NCI-H526 treated with DMSO at 0.1 percent for 48 hours (cell line): Measurements from ENCODE around the gene MIOX.

Experiments
- DNase-seq: peaks from one replicate; lab custom pipeline; 2025; lab: John Stamatoyannopoulos, UW

The MIOX gene

DNA sequence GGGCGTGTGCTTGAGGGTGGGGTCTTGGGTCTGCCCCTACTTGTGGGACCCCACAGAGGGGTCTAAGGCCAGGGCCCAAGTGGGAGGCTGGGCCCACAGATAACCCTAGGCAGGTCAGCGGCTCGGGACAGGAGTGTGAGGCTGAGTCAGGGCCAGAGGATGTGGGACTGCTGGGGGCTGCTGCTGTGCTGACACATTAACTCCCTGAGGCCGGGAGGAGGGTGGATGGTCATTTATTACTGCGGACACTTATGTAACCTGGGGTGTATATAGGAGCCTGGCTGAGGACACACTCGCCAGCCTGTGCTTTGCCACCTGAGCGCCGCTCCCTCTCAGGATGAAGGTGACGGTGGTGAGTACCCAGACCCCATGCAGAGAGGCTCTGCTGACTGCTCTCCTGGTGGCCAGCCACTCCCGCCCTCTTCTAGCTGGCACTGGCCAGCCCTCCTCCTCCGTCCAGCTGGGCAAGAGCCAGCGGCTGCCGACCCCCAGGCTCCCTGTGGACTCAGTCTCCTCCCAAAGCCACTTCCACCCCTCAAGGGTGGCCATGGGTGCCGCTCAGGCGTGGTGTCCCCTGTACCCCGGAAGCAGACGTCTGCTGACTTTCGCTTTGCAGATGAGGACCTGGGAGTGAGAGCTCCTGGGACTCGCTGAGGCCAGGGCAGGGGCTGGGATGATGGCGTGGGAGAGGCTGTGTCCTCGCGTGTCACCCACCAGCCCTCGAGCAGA, at the start of gene MIOX:
Gene MIOX (plus strand): TSS at position 299 of the 729 bp plus-strand sequence. CDS start 39 bp downstream, at position 338.
- DNase-seq = no peak

DNA sequence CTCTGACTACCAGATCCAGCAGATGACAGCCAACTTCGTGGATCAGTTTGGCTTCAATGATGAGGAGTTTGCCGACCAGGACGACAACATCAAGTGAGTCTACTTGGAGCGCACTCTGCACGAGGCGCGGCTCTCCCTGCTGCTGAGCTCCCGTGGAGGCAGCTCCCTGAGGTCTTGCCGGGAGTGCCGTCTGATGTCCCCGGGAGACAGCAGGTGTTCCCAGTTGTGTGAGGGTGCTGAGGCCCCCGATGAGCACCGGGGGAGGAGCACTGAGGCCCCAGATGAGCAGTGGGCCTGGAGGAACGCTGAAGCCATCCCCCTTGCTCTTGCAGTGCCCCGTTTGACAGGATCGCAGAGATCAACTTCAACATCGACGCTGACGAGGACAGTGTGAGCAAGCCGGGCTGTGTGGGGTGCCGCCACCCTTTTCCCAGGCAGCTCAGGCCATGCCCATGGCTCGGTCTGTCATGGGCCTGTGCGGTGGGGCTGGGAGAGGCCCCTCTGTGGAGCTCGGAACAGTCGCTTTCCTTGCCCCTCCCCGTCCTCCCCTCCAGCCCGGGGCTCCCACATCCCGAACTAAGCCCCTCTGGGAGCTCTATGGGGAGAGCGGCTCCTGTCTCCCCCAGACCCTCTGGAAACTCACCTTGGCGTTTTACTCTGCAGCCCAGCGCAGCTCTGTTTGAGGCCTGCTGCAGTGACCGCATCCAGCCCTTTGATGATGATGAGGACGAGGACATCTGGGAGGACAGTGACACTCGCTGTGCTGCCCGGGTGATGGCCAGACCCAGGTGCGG, 49.0 kb upstream of the MIOX start:
- DNase-seq = no peak

DNA sequence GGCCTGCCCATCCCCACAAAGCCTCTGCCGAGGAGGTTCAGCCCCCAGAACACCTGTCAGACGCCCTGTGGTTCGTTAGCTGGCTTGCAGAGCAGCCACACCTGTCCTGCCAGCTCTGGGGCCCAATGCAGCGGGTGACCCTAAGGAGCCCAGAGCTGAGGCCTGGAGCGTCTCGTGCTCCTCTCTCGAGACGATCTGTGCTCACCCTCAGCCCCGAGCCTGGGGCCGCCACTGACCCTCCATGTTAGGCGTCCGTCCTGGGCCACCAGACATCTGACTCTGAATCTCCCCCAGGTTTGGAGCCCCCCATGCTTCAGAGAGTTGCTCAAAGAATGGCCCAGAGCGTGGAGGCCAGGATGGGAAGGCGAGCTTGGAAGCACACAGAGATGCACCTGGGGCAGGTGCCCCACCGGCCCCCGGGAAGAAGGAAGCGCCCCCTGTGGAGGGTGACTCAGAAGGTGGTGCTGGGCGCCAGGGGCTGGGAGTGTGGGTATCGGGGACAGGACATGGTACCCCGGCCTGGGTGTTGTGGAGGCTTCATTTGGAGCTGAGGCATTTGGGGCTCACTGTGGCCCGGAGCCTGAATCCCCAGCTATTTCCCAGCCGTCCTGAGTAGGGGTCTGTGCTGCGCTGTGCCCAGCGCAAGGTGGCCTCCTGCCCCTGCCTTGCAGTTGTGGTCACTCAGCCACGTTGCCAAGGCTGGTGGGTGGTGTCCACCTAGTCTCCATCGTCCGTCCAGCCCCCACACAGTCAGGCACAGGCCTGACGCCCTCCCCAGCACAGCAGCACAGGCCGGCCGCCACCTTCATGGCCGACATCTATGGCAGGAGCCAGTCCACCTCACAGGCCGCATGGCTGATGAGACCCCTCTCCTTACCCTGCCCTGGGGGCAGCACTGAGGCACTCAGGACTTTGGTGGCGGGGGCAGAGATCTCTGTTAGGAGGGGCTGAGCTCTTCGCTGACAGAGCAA, 48.1 kb upstream of the MIOX start:
- no peak for DNase-seq

DNA sequence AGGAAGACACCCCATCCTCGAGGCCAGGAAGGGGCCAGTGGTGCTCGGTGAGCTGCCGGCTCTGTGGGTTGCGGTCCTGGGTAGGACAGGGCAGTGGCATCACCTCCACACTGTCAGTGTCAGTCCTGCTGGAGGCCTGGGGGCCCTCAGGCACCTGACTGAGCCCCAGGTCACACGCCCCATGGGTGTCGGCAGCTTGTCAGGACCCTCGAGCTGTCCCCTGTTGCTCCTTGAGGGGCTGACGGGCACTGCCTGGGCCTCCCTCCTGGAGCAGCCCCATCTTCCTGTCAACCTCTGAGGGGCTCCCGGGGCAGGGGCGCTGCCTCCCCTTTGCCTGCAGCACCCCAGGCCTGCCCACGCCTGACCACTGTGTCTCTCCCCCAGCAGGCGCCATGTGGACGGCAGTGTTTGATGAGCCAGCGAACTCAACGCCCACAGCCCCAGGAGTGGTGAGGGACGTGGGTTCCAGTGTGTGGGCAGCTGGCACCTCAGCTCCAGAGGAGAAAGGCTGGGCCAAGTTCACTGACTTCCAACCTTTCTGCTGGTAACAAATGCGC, 47.3 kb upstream of the MIOX start:
- no peak for DNase-seq

DNA sequence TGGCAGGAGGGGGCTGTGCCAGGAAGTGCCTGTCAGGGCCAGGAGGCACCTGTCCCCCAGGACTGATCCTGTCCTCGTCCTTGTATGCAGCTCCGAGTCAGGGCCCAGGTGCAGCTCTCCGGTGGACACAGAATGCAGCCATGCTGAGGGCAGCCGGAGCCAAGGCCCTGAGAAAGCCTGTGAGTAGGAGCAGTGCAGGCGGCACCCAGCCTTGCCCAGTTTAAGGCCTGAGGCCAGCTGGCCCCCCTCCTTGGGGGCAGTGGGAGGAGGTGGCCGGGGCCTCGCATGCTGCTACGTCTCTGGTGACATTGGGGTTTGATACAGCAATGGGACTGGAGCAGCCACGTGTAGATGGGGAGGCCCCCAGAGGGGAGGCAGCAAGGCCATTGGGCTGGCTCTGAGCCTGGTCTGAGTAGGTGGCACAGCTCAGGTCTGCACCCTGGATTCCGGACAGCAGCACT, 46.8 kb upstream of the MIOX start:
- no peak for DNase-seq

DNA sequence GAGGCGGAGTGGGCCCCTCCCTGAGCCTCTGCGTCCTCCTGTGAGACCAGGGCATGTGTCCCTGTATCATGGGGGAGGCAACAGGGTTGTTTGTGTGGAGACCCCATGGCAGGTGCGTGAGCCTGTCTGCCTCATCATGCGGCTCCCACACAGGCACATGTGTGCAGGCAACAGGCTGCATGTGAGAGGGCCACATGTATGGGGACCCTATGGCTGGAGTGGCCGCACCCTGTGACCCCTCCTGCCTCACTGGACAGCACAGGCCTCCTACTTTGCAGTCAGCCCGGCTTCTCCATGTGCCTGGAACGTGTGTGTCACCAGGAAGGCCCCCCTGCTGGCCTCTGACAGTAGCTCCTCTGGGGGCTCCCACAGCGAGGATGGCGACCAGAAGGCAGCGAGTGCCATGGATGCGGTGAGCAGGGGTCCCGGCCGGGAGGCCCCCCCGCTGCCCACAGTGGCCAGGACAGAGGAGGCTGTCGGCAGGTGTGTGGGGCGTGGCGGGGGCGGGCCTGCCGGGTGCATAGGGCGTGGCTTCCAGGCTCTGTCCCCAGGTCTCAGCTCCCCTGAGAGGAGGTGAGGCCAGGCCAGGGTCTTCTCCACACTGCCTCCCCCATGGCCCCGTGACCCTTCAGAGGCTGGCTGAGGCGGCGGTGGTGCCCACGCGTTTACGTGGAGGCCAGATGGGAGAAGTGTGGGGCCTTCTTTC, 46.0 kb upstream of the MIOX start:
- no peak for DNase-seq

DNA sequence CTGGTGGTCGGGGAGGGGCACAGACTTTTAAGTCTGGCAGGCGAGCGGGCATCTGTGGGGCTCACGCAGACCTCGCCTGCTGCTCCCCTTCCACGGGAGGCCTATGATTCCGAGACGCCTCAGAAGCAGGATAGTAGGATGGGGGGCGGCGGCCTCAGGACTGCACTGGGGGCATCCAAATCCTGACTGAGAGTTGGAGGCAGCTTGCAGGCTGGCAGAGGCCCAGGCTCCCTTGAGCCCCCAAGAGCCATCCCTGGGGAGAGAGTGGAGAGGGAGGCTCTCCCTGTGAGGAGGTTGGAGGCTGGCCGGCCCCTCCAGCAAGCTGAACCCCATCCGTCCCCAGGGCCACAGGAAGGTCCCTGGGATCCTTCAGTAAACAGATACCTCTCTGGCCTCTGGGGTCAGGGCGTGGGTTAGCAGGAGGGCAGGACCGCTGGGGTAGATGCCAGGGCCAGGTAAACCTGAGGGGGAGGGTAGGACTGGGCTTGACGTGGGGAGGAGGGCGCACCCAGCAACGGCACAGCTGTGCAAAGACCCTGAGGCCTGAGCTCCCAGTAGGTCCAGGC, 45.1 kb upstream of the MIOX start:
- no peak for DNase-seq

DNA sequence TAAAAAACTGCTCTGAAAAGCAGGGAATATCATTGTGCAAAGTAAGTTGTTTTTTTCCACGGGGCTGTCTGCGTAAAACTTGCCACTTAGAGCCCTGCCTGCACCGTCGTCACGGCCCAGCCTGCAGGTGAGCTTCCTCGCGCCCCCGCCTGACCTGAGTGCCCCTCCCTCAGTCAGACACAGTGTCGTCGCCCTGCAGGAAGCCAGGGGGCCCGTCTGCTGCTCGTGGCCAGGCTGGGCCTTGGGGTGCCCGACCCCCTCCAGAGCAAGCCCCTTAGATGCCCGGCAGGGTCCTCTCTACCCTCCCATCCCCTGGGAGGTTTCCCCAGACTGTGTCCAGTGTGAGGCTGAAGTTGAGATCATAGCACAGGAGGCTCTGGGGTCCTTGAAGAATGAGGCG, 43.5 kb upstream of the MIOX start:
- no peak for DNase-seq

DNA sequence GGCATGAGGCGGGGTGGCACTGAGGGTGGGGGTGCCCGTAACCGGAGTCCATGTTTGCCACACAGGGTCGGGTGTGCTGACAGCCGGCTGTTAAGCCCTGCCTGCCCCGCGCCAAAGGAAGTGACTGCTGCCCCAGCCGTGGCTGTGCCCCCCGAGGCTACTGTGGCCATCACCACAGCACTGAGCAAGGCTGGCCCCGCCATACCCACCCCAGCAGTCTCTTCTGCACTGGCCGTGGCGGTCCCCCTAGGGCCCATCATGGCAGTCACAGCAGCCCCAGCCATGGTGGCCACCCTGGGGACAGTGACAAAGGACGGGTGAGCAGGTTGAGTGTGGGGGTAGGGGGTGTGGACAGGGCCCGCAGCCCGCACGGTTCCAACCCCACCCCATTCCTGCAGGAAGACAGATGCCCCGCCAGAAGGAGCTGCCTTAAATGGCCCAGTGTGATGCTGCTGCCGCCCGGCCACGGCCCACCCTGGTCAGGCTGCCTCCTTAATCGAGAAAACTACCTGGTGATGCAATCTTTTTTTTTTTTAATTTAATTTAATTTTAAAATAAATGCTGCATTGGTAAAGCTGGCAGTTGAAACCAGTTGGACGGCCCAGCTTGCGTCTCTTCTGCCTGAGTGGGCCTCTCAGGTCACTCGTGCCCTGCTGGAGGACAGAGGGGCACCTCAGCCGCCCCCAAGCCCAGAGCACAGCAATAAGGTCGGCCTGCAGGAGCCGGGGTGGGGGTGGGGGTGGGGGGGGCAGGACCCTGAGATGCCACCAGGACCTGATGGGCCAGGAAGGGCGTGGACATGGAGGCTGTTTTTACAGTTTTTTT, 42.6 kb upstream of the MIOX start:
- DNase-seq = no peak

DNA sequence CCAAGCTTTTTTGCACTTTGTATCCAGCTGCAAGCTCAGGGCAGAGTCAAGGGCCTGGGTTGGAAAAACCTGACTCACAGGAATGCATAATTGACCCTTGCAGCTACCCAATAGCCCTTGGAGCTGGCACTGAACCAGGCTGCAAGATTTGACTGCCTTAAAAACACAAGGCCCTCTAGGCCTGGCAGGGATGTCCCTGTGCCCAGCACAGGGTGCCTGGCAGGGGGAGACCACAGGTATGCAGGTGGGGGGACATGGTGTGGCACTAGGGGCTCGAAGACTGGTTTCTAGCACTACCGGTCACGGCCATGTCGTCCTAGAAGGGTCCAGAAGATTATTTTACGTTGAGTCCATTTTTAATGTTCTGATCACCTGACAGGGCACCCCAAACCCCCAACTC, 42.0 kb upstream of the MIOX start:
- no peak for DNase-seq

DNA sequence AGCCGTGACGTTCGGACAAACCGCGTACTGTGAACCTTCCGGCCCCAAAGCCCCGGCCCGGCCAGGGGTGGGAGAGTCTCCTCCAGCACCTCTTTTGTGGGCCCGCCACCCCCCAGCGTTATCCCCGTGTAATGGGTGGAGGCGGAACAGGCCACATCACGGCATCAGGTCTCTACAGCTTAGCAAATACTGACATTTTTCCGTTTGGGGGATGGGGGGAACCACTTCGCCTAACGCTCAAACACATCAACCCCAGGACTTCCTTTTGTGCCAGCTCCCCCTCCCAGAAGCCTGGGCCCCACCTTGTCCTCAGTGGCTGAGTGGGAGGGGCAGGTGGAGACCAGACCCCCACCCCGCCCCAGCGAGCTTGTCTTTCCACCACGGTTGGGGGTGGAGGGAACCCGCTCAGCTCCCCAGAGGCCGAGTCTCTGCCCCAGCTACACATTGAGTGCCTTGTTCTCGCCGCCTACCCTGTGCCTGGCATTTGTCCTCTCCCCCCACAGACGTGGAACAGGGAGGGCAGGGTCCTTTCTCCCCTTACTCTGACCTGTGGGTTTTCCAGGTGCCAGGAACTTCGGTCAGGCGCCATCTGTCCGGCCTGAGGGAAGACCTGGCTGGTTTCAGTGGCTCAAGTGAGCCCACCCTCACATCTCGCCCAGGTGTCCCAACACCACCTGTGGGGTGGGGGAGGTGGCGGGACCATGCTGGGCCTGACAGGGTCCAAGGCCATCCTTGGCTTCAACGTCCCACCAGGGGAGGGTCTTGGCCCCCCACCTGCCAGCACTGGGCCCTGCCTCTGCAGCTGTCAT, 41.4 kb upstream of the MIOX start:
- DNase-seq = no peak

DNA sequence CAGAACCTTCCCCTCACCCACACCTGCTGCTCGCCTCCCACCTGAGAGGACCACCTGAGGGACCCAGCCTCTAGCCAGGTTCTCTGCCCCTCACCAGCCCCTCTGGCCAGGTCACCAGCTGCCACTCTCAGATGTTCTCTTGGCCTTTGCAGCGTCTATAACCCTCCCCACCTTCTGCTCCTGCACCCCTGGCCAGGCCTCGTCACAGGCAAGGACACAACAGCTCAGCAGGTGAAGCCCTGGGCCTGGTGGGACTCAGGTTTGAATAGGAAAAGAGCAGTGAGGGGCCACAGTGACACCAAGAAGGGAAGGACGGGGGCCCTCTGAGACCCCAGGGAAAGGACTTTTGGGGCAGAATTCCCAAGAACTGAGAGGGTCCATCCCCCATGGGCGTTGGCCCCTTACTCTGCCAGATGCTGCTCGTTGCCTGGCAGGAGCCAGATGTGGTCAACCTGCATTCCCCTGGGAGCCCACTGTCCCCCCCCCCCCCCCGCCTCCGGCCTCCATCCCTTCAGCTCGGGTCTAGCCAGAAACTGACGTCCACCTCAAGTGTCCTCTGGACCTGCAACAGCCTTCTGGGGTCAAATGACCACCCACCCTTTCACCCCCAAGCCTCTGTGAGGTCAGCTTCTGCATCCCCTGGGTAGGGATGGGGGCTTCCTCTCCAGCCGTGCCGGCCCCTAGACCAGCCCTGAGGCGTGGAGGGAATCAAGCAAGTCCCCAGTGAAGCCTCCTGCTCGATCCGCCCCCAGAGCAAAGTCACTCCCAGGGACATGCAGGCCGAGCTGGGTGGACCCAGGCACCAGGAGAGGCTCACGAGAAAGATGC, 40.6 kb upstream of the MIOX start:
- no peak for DNase-seq

DNA sequence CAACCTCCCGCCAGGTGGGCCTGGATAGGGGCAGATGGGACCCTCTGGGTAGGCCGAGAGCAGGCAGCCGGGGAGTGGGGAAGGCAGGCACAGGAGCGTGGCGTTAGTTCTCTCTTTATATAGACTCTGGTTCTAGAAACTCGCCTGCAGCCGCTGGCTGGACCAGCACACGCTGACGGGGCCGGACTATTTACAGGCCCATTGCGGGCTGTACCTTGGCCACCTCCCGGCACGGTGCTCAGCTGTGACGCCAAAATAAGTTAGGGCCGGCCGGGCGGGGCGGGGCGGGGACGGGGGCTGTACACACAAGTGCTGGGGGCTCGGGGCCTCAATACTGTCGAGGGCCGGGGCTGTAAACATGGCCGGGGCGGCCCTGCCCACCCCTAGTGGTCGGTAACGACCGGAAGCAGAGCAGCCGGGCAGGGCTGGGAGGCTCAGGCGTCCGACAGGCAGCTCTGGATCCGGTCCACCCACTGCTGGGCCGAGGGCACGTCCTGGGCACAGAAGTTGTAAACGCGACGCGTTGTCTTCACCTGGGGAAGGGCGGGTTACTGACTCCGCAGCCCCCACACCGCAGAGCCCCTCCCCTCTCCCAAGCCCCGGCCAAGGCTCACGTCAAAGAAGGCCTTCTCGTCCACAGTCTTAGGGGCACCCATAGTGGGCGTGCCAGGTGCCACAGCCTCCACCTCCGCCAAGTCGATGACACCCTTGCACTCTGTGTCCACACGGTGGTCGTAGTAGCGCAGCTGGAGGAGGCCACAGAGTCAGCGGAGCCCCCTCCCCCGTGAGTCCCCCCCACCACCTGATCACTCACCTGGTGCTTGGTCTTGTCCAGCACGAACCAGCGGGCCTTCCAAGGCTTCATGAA, 39.7 kb upstream of the MIOX start:
- no peak for DNase-seq

DNA sequence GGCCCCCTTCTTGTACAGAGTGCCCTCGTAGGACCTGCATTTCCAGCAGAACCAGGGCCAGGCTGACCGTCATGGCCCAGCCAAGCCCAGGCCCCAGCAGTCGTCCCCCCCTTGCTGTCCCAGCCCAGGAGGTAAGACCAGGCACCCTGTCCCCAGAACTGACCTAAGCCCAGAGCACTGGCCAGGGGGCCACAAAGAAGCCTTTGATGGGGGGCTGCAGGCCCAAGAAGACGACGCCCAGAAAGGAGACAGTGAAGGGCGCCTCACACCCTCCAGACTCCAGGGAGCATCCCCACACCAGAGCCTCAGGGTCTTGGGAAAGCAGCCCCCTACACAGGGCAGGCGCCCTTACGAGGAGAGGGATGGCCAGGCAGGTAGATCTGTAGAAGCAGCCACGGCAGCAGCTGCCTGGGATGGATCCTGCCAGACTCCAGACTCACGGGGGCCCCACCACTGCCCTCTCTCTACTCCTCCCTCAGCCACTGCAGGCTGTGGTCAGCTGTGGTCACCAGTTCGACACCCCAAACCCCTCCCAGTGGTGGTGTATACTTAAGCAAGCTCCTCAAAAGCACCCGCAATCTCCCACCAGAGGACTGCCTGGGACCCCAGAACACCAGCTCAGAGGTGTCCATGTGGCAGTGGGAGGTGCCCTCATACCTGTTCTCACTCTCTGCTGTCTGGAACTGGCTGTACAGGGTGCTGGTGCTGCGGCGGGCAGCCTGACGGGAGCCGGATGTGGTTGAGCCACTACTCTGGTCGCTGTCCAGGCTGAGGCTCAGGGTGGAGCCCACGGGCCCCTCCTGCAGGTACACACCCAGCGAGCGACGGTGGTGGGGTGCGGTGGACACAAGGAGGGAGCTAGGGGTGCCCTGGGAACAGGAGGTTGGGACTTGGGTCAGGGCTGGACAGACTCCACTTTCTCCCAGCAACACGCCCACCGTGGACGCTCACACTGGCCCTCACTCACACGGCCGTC, 38.8 kb upstream of the MIOX start:
- no peak for DNase-seq

DNA sequence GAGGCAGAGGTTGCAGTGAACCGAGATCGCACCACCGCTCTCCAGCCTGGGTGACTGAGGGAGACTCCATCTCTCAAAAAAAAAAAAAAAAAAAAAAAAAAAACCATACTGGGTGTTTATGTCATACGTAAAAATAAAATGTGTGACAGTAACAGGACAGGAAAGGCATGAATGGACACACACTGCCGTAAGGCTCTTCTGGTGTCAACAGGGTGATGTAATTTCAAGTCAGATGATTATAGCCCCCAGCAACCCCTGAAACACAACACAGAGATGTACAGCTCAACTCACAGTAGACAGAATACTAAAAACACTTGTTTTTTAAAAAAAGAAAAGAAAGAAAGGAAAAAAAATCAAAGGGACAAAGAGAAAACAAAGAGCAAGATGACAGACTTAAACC, 34.0 kb upstream of the MIOX start:
- DNase-seq = no peak

DNA sequence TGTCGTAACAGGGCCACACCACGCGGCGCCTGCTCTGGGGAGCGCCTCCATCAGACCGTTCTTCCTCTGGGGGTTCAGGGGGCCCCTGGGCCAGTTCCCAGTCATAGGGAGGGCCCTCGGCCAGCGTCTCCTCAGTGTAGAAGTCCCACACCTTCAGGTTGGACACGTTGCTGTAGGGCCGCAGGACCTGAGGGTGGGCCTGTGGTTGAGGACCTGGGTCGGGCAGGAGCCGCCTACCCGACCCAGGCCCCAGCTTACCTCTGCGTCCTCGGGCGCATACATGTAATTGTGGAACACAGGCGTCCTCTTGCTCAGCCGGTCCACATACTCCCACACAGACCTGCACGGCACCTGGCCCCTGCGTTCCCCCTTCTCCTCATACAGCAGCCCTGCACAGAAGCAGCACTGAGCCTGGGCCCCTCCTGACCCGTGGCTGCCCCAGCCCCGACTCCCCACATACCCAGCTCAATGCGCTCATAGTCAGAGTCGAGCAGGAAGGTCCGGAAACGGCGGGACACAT, 32.0 kb upstream of the MIOX start:
- no peak for DNase-seq
